Measurements from ENCODE around the gene H2BK1.

H2BK1 gene

DNA sequence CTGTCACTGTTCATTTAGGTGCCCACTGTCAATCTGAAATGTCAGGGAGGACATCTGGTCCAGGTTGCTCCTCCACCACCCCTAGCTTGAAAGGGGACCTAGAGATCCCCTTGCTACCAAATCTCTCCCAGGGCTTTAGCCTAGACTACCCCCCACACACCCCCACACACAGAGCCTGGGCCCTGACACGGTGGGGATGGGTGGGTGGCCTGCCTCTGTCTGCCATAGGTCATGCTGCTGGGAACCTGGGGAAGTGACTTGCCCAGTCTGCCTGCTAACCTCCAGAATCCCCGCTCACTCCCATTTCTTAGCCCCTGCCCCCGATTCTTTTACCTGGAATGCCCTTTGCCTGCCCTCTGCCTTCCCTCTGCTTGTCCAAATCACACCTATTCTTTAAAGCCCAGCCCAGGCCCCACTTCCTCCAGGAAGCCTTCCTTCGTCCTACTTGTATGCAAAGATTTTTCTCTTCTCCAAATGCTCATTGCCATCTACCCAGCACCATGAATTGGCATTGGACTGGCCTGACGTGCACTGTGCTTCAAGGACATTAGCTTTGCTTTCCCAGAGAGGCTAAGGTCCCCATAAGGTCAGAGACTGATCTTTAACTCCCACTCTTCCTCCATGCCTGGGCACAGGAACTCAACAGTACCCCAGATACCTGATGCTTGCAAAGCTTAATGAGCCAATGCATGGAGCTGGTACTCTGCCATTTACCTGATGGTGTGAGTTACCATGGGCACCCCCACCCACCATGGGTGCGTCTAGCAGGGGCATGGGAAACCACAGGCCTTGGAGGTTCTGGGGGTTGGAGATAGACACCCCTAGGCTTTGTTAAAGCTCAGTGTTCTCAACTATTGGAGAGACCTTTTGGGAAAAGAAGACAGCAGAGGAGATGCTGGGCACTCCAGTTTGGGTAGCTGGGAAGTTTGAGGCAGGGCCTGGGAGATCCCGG lies 40.2 kb upstream of the H2BK1 start:
- DNase-seq (ENCODE audit: low read depth) = no peak
- TF ChIP-seq, protein P1, sequence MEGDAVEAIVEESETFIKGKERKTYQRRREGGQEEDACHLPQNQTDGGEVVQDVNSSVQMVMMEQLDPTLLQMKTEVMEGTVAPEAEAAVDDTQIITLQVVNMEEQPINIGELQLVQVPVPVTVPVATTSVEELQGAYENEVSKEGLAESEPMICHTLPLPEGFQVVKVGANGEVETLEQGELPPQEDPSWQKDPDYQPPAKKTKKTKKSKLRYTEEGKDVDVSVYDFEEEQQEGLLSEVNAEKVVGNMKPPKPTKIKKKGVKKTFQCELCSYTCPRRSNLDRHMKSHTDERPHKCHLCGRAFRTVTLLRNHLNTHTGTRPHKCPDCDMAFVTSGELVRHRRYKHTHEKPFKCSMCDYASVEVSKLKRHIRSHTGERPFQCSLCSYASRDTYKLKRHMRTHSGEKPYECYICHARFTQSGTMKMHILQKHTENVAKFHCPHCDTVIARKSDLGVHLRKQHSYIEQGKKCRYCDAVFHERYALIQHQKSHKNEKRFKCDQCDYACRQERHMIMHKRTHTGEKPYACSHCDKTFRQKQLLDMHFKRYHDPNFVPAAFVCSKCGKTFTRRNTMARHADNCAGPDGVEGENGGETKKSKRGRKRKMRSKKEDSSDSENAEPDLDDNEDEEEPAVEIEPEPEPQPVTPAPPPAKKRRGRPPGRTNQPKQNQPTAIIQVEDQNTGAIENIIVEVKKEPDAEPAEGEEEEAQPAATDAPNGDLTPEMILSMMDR (IDR thresholded peaks at IDR 0.05; ENCODE audit: low read depth, low read length) = no peak
- H3K4me3 ChIP-seq (ENCODE audit: low read depth, low read length) = no peak overlapping the region

GRCh38 chr7:151249732-151250072 lies 39.4 kb upstream of the H2BK1 start:
- TF ChIP-seq, protein P2, sequence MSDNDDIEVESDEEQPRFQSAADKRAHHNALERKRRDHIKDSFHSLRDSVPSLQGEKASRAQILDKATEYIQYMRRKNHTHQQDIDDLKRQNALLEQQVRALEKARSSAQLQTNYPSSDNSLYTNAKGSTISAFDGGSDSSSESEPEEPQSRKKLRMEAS (IDR thresholded peaks at IDR 0.05; ENCODE audit: low read depth, low read length) = no peak
- no peak for TF ChIP-seq MYC (IDR thresholded peaks at IDR 0.05; ENCODE audit: low read depth, low read length)
- TF ChIP-seq, protein P1 (IDR thresholded peaks at IDR 0.05; ENCODE audit: low read depth, low read length) = no peak
- no peak for DNase-seq (ENCODE audit: low read depth)
- no peak overlapping the region for H3K4me3 ChIP-seq (ENCODE audit: low read depth, low read length)

DNA sequence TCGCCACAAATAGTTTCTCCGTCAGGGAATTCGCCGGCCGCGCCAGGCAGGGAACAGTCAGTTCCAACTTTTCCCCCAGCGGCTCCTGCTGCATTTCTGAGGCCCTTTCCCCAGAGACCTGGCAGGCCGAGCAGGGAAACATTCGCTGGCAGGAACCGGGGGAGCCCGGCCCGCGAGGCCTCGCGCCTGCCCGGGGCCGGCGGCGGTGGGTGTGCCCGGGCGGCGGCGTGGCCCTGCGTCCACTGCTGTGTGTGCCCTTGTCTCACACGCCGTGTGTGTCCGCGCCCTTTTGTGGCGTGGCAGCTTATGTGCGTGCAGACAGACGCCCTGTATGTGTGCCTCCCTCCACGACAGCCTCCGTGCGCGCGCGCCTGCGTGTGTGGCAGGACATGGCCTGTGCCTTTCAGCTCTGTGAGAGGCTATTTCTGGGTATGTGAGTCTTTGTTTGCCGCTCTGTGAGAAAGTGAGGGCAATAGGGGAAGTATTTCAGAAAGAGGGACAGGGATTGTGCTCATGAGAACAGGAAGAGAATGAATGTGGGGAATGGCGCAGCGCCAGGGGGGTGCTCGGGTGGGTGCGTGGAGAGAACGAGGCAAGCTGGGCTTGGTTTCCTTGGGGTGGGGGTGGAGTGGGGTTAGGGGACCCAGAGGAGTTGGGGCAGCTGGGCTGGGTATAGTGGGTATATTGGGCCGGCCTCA lies 38.9 kb upstream of the H2BK1 start:
- peak; percentile 81 for DNase-seq (ENCODE audit: low read depth)
- H3K4me3 ChIP-seq (ENCODE audit: low read depth, low read length) = peak overlapping the region; percentile 8
- TF ChIP-seq POLR2A (IDR thresholded peaks at IDR 0.05; ENCODE audit: extremely low read depth, insufficient read length) = no peak
- TF ChIP-seq MYC (IDR thresholded peaks at IDR 0.05; ENCODE audit: low read depth, low read length) = 0 out of 2 replicates have a peak, but pooled peaks have one; percentile 22
- TF ChIP-seq, protein P1 (IDR thresholded peaks at IDR 0.05; ENCODE audit: low read depth, low read length) = no peak
- TF ChIP-seq, protein P2 (IDR thresholded peaks at IDR 0.05; ENCODE audit: low read depth, low read length) = 0 out of 2 replicates have a peak, but pooled peaks have one; percentile 16

GRCh38 chr7:151248346-151249033 lies 38.2 kb upstream of the H2BK1 start, which contains the start of gene SMARCD3:
Gene SMARCD3 (minus strand): TSS chr7:151248694. CDS start chr7:151248562, 132 bp downstream.
- peak within 1 kb of the TSS; percentile 43 for H3K4me3 ChIP-seq (ENCODE audit: low read depth, low read length)
- TF ChIP-seq MYC (IDR thresholded peaks at IDR 0.05; ENCODE audit: low read depth, low read length) = no peak
- TF ChIP-seq, protein P2 (IDR thresholded peaks at IDR 0.05; ENCODE audit: low read depth, low read length) = no peak
- DNase-seq (ENCODE audit: low read depth) = peak; percentile 73

GRCh38 chr7:151247611-151248345 lies 37.5 kb upstream of the H2BK1 start:
- no peak for DNase-seq (ENCODE audit: low read depth)
- no peak overlapping the region for H3K4me3 ChIP-seq (ENCODE audit: low read depth, low read length)
- TF ChIP-seq POLR2A (IDR thresholded peaks at IDR 0.05; ENCODE audit: extremely low read depth, insufficient read length) = no peak
- TF ChIP-seq MYC (IDR thresholded peaks at IDR 0.05; ENCODE audit: low read depth, low read length) = no peak
- TF ChIP-seq, protein P1 (IDR thresholded peaks at IDR 0.05; ENCODE audit: low read depth, low read length) = no peak
- TF ChIP-seq, protein P2 (IDR thresholded peaks at IDR 0.05; ENCODE audit: low read depth, low read length) = no peak
